ENCODE measurements around the gene DOCK8. TPM values are rescaled to one million over a fixed set of nuclear protein-coding genes. Genes with fewer than 3 reads are reported as not detected.

Gene DOCK8
- total RNA-seq, 2 donors from 2014 or later, result 143 to 174 TPM

GRCh38 chr9:265209-265870, 50.7 kb downstream of the DOCK8 start:
- Mint-ChIP-seq H3K9me3 (peaks cover 2% of the 10 kb centered on the region), H3K27ac (no peak overlapping the region), H3K4me3 (no peak overlapping the region), H3K4me1 (ENCODE audit: low read depth in 2 of 2) (peaks cover 24% of the 10 kb centered on the region in 2 donors), H3K27me3 (no peaks in the 10 kb centered on the region), H3K36me3 (peaks cover 5% of the 10 kb centered on the region)
- ATAC-seq, result no peak
- no peak for DNase-seq (ENCODE audit: low spot score)

DNA sequence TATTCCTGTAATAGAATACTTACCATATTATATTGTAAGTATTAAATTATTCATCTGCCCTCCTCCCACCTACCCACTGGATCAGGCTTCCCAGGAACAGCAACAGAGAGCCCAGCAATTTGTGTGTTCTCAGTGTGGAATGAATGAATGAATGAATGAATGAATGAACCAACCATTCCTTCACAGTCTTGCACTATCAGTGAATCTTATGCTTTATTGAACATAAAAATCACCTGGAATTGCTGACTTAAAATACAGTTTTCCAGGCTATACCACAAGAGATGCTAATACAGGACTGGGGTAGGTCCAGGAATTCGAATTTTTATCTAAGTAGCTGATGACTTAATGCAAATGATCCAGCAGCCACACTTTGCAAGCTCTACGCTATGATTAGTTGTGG, 51.6 kb downstream of the DOCK8 start:
- Mint-ChIP-seq H3K36me3 (peaks cover 5% of the 10 kb centered on the region), H3K4me3 (no peak overlapping the region), H3K27me3 (no peaks in the 10 kb centered on the region), H3K4me1 (ENCODE audit: low read depth in 2 of 2) (peaks cover 27 to 33% of the 10 kb centered on the region in 2 donors), H3K27ac (no peak overlapping the region), H3K9me3 (peaks cover 2% of the 10 kb centered on the region)
- DNase-seq (ENCODE audit: low spot score) (no peak), ATAC-seq (no peak)

- no peak for ATAC-seq
- DNase-seq (ENCODE audit: low spot score), result no peak
- H3K27ac Mint-ChIP-seq, result peak overlapping the region in 1 of 2 donors; percentile 66
- peaks cover 2% of the 10 kb centered on the region for H3K9me3 Mint-ChIP-seq
- peaks cover 5% of the 10 kb centered on the region for H3K36me3 Mint-ChIP-seq
- peaks cover 41 to 51% of the 10 kb centered on the region in 2 donors for H3K4me1 Mint-ChIP-seq (ENCODE audit: low read depth in 2 of 2)
- no peak overlapping the region for H3K4me3 Mint-ChIP-seq
- H3K27me3 Mint-ChIP-seq, result no peaks in the 10 kb centered on the region
Observed at GRCh38 chr9:268616-269015, 54.0 kb downstream of the DOCK8 start.

DNA sequence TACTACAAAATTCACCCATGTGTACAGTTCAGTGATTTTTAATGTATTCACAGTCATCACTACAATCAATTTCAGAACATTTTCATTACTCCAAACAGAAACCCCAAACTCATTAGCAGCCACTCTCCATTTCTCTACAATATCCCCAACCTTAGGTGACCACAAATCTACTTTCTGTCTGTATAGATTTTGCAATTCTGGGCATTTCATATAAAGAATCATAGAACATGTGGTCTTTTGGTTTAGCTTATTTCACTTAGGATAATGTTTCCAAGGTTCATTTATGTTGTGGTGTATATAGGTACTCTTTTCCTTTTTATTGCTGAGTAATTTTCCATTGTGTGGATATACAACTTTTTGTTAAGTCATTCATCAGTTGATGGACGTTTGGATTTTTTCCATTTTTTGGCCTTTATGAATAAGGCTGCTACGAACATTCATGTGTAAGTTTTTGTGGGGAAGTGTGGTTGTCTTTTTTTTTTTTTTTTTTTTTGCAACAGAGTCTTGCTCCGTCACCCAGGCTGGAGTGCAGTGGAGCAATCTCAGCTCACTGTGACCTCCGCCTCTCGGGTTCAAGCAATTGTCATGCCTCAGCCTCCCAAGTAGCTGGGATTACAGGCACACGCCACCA, 54.5 kb downstream of the DOCK8 start:
- ATAC-seq (no peak), DNase-seq (ENCODE audit: low spot score) (no peak)
- Mint-ChIP-seq H3K27me3 (no peaks in the 10 kb centered on the region), H3K9me3 (peaks cover 2% of the 10 kb centered on the region), H3K36me3 (peaks cover 6% of the 10 kb centered on the region), H3K4me3 (peak overlapping the region; percentile 60), H3K4me1 (ENCODE audit: low read depth in 2 of 2) (peaks cover 39 to 54% of the 10 kb centered on the region in 2 donors), H3K27ac (peak overlapping the region; percentile 27 to 66)

DNA sequence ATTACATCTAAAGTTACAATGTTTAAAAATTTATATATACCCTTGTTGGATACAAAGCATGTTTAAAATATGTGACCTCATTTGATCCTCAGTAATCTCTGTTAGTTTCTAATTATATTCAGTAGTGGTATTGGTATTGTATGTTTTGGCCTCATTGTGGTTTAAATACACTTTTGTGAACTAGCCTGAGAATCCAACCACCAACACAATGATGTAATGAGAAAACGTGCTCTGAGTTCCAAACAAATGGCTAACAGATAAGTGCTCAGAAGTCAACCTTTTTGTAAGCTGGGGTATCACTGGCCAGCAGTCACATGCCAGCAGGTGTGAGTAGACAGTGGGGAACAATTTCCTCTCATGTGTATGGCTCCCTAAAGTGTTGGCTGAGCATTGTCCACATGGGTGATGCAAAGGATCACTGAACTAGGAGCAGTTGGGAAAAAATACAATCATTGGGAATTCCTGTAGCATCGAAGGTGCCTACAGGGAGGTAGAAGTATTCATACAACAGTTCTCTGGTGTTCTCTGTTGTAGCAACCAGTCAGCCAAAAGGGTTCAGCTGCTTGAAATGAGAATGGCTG, 56.1 kb downstream of the DOCK8 start:
- peaks cover 2% of the 10 kb centered on the region for H3K9me3 Mint-ChIP-seq
- H3K27ac Mint-ChIP-seq, result no peak overlapping the region
- no peaks in the 10 kb centered on the region for H3K27me3 Mint-ChIP-seq
- ATAC-seq (no peak), DNase-seq (ENCODE audit: low spot score) (no peak)
- H3K4me3 Mint-ChIP-seq, result peak overlapping the region; percentile 94
- peaks cover 18% of the 10 kb centered on the region for H3K36me3 Mint-ChIP-seq
- peaks cover 48 to 66% of the 10 kb centered on the region in 2 donors for H3K4me1 Mint-ChIP-seq (ENCODE audit: low read depth in 2 of 2)

DNA sequence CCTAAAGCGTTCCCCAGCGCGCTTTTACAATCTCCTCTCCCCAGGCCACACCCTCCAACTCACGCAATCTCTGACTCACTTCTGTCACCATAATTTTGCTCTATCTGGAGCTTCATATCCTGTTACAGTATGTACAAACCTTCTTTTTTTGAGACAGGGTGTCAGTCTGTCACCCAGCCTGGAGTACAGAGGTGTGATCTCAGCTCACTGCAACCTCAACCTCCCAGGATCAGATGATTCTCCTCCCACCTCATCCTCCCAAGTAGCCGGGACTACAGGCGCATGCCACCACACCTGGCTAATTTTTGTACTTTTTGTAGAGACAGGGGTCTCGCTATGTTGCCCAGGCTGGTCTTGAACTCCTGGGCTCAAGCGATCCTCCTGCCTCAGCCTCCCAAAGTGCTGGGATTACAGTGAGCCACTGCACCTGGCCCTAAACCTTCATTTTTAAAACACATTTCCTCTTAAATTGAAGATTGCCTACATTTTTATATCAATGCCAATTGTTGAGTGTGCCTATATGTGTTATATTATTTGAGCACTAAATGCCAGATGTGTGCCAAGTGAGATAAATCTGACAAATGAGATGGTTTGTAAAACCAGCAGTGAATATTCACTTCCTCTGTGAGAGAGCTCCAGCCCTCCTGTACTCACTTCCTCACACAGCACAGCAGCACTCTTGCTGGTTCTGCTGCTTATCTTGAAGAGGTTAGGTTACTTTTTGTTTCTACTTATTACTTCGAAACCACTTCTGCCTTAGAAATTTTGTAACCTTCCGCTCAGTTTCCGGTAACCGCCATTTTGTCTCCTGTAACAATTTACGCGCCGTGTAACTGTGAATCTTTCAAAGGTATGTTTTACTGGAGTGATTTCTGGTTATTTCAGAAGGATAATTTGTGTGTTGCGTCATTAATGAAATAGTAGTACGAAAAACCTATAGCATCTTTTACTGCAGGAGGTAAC, 57.9 kb downstream of the DOCK8 start:
- ATAC-seq, result peak; percentile 95 to 96
- Mint-ChIP-seq H3K4me3 (peak overlapping the region; percentile 94), H3K4me1 (ENCODE audit: low read depth in 2 of 2) (peaks cover 48 to 66% of the 10 kb centered on the region in 2 donors), H3K27ac (no peak overlapping the region), H3K9me3 (peaks cover 2% of the 10 kb centered on the region), H3K27me3 (no peaks in the 10 kb centered on the region), H3K36me3 (peaks cover 18% of the 10 kb centered on the region)
- DNase-seq (ENCODE audit: low spot score), result peak; percentile 85

DNA sequence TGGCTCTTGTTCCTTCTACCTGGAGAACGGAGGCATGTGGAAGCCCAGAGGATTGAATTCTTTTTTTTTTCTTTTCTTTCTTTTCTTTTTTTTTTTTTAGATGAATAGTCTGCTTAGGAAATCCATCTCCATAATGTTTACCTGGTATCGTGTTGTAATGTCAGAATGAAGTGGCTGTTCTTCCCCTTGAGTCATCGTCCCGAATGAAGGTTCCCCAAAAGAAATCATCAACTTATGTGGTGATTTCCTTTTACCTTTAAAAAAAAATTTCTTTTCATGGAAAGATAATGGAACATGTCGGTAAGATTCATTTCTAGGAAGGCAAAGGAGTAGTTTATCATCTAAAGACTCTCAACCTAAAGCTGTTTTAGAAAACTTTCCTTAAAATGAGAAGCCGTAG, 59.7 kb downstream of the DOCK8 start:
- Mint-ChIP-seq H3K36me3 (peaks cover 14% of the 10 kb centered on the region), H3K4me3 (peak overlapping the region; percentile 94), H3K27me3 (no peaks in the 10 kb centered on the region), H3K4me1 (ENCODE audit: low read depth in 2 of 2) (peaks cover 35 to 49% of the 10 kb centered on the region in 2 donors), H3K9me3 (no peaks in the 10 kb centered on the region), H3K27ac (no peak overlapping the region)
- ATAC-seq, result no peak
- DNase-seq (ENCODE audit: low spot score), result no peak

GRCh38 chr9:277601-278295, 63.1 kb downstream of the DOCK8 start:
- no peak for DNase-seq (ENCODE audit: low spot score)
- Mint-ChIP-seq H3K9me3 (no peaks in the 10 kb centered on the region), H3K4me3 (no peak overlapping the region), H3K36me3 (peaks cover 13% of the 10 kb centered on the region), H3K27ac (no peak overlapping the region), H3K27me3 (no peaks in the 10 kb centered on the region), H3K4me1 (ENCODE audit: low read depth in 2 of 2) (peaks cover 27 to 28% of the 10 kb centered on the region in 2 donors)
- peak in 1 of 2 donors; percentile 18 for ATAC-seq

- Mint-ChIP-seq H3K9me3 (no peaks in the 10 kb centered on the region), H3K27me3 (no peaks in the 10 kb centered on the region), H3K27ac (no peak overlapping the region), H3K4me3 (no peak overlapping the region), H3K4me1 (ENCODE audit: low read depth in 2 of 2) (peaks cover 24 to 25% of the 10 kb centered on the region in 2 donors), H3K36me3 (peaks cover 13% of the 10 kb centered on the region)
- DNase-seq (ENCODE audit: low spot score) (peak; percentile 65), ATAC-seq (peak; percentile 88 to 93)
Observed at GRCh38 chr9:278651-279050, 64.0 kb downstream of the DOCK8 start.

DNA sequence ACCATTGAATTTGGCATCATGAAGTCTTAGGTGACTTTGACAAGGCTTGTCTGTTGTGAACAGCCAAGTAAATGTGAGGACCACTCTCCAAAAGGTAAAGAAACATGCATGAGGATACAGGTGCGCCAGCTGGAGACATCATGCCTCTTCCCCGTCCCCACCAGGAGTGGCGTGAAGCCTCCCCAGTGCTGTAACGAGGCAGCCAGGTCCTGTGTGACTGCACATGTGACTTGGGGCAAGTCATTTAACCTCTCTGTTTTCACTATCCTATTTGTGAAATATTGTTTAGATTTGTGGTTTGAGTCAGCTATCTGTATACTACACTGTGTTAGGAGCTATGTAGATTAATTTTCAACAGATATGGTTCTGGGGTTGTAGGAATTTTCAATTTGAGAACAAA, 65.0 kb downstream of the DOCK8 start:
- Mint-ChIP-seq H3K9me3 (no peaks in the 10 kb centered on the region), H3K4me1 (ENCODE audit: low read depth in 2 of 2) (peaks cover 24 to 27% of the 10 kb centered on the region in 2 donors), H3K27me3 (no peaks in the 10 kb centered on the region), H3K4me3 (no peak overlapping the region), H3K36me3 (peaks cover 10% of the 10 kb centered on the region), H3K27ac (no peak overlapping the region)
- DNase-seq (ENCODE audit: low spot score), result no peak
- ATAC-seq, result peak in 1 of 2 donors; percentile 37

DNA sequence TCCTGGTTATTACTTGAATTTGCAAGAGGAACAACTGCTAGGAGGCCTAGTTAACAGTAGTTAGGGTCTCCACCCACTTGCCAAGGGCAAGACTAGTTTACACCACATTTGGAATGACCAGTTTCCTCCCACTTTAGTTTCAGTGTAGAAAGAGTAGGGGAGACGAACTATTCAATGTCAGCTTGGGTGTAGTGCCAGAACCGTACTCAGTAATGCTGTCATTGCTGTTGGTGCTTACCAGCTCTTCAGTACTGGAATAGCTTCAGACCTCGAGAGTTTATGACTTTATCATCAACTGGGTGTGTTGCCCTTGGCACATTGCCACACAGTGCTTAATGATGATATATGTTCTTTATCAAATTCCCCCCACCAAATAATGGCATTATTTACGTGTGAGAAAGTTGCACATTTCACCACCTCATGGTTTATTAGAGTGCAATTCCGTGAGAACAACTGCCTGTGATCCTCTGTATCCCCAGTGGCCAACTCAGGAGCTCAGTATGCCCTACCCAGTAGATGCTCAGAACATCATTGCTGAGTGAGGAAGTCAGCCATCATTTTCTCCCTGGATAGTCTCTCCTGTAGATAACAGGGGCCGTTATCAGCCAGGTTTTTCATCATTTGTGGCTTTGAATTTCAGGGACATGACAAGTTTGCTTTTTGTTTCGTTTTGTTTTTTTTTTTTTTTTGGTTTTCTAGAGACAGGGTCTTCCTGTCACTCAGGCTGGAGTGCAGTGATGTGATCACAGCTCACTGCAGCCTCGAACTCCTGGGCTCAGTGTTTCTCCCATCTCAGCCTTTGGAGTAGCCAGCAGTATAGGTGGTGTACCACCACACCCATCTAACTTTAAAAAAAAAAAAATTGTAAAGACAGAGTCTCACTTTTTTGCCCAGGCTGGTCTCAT, 67.3 kb downstream of the DOCK8 start:
- H3K4me1 Mint-ChIP-seq (ENCODE audit: low read depth in 2 of 2), result peaks cover 19 to 28% of the 10 kb centered on the region in 2 donors
- H3K27ac Mint-ChIP-seq, result peak overlapping the region; percentile 78 to 88
- peak; percentile 37 to 59 for ATAC-seq
- H3K36me3 Mint-ChIP-seq, result peaks cover 13% of the 10 kb centered on the region
- H3K9me3 Mint-ChIP-seq, result no peaks in the 10 kb centered on the region
- DNase-seq (ENCODE audit: low spot score), result no peak
- peak overlapping the region; percentile 71 for H3K4me3 Mint-ChIP-seq
- H3K27me3 Mint-ChIP-seq, result no peaks in the 10 kb centered on the region

DNA sequence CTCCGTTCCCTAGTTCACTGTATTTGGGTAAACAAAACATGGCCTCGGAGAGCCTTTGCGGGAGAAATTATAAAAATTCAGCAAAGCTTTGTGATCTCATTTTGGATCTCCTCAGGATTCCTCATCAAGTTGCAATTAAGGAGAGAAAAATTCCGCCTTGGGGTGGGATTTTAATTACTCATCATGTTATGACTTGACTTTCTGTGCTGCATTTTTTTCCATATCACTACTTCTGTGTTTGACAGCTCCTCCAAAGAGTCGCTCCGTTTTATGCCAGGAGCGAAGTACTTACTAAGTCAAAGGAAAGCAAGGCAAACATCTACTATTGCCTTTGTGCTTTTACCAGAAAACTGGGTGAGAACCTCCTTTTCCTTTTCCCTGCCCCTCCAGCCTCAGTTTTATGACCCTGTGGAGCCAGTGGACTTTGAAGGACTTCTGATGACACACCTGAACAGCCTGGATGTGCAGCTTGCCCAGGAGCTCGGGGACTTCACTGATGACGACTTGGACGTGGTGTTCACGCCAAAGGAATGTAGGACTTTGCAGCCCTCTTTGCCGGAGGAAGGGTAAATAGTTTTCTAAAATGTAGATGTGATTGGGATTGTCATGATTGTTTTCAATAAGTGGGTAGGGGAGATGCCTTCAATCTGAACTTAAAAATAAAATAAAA, 71.5 kb downstream of the DOCK8 start:
- no peaks in the 10 kb centered on the region for H3K27me3 Mint-ChIP-seq
- peaks cover 26% of the 10 kb centered on the region for H3K36me3 Mint-ChIP-seq

More for the DNA sequence above, 71.5 kb downstream of the DOCK8 start:
- DNase-seq (ENCODE audit: low spot score), result no peak
- H3K27ac Mint-ChIP-seq, result peak overlapping the region in 1 of 2 donors; percentile 70
- H3K9me3 Mint-ChIP-seq, result no peaks in the 10 kb centered on the region
- H3K4me1 Mint-ChIP-seq (ENCODE audit: low read depth in 2 of 2), result peaks cover 25 to 30% of the 10 kb centered on the region in 2 donors
- no peak overlapping the region for H3K4me3 Mint-ChIP-seq
- ATAC-seq, result no peak
